Colon (tissue), 2 donors: ENCODE results near the gene FNDC10.

ENCODE experiments used
- FAIRE-seq: peaks from 2 replicates; lab custom pipeline; 2012; peaks lifted over from hg19 to GRCh38; lab: Jason Lieb, UNC
- donor health status: control.
- donor health status: control.

The FNDC10 gene

DNA sequence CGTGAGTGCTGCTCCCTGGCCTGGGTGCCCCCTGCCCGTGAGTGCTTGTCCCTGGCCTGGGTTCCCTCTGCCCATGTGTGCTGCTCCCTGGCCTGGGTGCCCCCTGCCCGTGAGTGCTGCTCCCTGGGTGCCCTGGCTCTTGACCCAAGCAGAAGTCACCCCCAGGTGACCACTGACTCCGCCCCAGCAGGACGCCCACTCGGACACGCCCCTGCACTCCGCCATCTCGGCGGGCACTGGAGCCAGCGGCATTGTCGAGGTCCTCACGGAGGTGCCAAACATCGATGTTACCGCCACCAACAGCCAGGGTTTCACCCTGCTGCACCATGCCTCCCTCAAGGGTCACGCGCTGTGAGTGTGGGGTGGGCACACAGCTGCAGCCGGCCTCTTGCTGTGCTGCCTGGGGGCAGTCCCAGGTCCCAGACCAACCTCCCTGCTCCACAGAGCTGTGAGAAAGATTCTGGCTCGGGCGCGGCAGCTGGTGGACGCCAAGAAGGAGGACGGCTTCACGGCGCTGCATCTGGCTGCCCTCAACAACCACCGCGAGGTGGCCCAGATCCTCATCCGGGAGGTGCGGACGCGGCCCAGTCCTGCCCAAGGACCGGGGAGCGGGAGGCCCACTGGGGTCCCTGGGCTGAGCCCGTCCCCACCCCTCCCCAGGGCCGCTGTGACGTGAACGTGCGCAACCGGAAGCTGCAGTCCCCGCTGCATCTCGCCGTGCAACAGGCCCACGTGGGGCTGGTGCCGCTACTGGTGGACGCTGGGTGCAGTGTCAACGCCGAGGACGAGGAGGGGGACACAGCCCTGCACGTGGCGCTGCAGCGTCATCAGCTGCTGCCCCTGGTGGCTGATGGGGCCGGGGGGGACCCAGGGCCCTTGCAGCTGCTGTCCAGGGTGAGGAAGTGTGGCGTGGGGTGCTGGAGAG lies 28.2 kb upstream of the FNDC10 start:
- no peak for FAIRE-seq

DNA sequence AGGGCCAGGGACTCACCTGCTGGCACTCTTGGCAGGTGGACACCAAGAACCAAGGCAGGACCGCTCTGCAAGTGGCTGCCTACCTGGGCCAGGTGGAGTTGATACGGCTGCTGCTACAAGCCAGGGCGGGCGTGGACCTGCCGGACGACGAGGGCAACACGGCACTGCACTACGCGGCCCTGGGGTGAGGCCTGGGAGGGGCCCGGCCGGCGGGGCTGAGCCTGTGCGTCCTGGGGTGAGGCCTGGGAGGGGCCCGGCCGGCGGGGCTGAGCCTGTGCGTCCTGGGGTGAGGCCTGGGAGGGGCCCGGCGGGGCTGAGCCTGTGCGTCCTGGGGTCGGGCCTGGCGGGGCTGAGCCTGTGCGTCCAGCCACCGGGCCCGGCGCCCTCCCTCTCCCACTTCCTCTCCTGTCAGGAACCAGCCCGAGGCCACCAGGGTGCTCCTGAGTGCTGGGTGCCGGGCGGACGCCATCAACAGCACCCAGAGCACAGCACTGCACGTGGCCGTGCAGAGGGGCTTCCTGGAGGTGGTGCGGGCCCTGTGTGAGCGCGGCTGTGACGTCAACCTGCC lies 27.4 kb upstream of the FNDC10 start:
- FAIRE-seq = no peak

DNA sequence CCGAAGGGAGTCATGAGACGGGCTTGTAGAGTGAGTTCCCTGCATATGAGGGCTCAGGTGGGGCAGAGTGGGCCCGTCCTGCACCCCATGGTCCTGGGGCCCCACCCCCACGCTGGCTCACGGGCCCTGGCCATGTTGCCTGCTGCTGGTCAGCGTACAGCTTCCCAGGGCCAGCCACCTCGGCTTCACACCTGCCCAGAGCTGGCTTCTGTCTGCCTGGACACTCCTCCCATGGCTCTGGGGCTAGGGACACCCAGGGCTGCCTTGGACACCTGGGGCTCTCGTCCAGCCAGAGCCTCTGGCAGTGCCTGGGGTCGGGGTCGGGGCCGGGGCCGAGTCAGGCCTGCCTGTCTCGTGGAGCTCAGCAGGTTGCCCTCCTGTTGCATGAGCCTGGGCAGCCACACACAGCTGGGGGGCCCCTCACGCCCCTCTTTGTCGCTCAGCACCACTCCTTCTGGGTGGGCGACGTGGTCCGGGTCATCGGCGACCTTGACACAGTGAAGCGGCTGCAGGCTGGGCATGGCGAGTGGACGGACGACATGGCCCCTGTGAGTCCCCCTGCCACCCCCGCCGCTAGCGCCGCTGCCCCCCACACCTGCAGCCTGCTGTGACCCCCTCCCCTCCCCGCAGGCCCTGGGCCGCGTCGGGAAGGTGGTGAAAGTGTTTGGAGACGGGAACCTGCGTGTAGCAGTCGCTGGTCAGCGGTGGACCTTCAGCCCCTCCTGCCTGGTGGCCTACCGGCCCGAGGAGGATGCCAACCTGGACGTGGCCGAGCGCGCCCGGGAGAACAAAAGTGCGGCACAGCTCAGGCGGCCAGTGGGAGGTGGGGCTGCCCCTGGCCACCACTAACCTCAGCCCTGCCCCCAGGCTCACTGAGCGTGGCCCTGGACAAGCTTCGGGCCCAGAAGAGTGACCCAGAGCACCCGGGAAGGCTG lies 26.5 kb upstream of the FNDC10 start:
- FAIRE-seq = no peak

DNA sequence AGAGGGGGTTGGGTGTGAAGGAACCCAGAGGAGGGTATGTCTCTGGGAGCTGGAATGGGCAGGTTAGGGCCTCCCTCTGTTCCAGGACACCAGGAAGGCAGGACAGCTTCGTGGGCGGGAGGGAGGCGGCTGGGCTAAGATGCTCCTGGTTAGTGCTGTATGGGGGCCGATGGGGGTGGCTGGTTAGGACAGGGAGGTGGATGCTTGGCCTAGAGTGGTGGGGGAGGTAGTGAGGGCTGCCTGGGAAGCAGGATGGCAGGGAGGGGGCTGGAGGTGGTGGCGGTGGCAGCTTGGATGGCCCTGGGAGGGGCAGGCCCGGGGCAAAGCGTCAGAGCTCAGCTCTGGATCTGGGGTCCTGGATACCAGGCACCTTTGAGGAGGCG lies 25.9 kb upstream of the FNDC10 start:
- FAIRE-seq = no peak

DNA sequence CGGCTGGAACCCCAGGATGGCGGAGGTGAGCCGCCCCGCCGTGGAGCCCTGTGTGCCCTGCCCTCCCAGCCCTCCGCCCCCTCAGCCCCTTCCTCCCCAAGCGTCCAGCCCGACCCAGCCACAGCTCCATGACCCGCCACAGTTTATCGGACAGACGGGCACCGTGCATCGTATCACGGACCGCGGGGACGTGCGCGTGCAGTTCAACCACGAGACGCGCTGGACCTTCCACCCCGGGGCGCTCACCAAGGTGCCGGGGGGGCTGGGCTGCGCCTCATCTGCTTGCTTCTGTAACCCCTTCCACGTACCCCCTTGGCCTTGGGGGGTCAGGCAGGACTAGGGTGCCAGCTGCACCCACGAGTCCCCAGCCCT lies 25.5 kb upstream of the FNDC10 start:
- no peak for FAIRE-seq

DNA sequence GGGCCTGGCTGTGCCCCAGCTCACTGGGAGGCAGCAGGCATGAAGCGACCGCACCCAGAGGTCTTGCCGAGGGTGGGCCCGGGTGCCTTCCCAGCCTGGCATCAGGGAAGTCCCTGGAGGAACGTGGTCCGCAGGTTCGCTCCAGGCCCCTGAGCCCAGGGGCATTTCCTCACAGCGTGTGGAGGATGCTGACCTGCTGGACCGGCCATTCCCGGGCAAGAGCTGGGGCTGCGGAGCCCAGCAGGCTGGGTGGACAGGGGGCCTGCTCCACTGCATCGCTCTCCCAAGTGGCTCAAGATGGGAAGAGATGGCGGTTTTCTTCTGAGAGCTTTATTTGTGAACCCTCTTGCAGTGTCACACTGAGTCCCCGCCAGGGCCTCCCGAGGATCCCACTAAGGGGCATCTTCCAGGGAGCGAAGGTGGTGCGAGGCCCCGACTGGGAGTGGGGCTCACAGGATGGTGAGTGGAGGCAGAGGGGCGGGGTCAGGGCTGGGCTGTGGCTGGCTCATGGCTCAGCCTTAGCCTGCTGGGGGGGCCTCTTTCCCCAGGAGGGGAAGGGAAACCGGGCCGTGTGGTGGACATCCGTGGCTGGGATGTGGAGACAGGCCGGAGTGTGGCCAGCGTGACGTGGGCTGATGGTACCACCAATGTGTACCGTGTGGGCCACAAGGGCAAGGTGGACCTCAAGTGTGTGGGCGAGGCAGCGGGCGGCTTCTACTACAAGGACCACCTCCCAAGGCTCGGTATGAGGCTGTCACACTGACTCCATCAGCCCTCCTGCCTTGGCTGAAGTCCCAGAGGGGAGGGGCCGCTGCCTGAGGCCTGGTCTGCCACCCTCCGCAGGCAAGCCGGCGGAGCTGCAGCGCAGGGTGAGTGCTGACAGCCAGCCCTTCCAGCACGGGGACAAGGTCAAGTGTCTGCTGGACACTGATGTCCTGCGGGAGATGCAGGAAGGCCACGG lies 24.8 kb upstream of the FNDC10 start:
- FAIRE-seq = no peak

DNA sequence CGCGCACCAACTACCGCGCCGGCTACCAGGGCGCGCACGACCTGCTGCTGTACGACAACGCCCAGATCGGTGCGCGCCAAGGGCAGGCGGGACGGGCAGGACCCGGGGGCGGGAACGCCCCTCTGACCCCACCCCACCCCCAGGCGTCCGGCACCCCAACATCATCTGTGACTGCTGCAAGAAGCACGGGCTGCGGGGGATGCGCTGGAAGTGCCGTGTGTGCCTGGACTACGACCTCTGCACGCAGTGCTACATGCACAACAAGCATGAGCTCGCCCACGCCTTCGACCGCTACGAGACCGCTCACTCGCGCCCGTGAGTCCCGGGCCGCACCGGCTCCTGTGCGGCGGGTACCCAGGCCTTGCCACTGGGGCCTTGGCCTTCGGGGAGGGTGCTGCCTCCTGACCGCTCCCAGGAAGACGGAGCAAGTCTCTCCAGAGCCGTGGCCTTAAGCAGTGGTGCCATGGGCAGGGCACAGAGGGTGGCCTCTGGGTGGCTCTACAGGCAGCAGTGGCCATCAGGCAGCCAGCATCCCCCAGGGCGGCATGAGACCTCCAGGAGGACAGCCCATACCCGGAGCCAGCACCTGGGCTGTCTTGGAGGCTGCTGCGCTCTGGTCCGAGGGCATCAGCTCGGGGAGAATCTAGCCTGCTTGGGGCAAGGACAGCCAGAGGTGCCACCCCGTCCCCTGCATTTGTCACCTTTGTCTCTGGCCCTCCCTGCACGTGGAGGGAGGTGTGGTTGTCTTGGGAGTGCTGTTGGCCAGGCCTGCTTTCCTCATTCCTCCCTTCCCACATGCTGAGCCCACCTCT lies 23.9 kb upstream of the FNDC10 start:
- no peak for FAIRE-seq

DNA sequence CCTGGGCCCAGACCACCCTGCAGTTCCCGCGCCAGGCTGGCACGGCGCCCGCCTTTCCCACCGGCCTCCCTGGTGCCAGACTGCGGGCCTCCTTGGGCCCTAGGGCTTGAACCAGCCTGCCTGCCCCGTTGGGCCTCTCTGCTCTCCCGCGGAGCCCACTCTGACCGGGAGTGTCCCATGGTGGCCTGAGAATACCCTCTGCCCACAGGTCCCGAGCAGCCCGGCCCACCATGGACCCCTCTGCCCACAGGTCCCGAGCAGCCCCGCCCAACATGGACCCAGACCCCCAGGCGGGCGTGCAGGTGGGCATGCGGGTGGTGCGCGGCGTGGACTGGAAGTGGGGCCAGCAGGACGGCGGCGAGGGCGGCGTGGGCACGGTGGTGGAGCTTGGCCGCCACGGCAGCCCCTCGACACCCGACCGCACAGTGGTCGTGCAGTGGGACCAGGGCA lies 23.3 kb upstream of the FNDC10 start:
- no peak for FAIRE-seq

DNA sequence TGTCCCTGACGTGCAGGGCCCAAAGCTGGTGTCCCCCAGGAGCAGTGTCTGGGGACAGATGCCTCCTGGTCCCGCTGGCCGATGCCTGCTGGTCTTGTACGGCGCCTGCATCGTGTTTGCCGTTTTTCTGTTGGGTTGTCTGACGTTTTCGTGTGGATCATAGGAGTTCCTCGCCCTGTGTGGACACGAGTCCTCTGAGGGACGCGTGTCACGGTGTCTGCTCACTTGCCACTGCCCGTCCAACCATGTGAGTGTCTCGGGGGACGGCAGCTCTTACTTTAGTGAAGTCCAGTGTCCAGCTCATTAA lies 22.8 kb upstream of the FNDC10 start:
- FAIRE-seq = no peak

DNA sequence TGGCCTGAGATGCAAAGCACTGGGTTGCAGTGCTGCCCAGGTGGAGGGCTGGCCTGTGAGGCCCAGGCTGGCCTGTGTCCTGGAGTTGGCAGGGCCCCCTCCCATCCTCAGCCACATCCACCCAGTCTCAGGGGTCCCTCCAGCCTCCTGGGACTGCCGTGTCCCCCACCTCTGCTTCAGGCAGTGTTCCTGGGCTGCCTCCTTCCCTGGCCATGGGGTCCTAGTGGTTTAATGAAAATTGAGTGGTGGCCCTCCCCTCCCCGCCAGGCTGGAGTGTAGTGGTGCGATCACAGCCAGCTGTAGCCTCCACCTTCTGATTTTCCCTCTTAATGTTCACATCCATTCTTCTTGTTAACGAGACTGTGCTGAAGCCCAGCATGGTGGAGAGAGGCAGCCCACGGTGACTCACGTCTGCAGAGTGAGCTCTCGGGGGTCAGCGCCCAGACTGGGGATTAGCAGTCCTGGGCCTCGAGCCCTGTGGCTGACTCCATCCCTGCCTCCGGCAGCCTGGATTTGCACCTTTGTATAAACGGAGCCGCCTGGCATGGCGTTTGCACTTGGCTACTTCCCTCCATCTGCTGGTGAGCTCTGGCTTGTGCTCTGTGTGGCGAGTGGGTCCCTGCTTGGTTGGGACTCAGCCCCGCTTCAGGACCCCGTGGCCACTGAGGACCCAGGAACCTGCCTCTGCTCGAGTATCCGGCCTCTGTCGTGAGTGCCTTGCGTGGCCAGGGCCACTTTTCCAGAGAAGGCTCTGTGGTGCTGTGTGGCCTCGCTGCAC lies 22.3 kb upstream of the FNDC10 start:
- no peak for FAIRE-seq

DNA sequence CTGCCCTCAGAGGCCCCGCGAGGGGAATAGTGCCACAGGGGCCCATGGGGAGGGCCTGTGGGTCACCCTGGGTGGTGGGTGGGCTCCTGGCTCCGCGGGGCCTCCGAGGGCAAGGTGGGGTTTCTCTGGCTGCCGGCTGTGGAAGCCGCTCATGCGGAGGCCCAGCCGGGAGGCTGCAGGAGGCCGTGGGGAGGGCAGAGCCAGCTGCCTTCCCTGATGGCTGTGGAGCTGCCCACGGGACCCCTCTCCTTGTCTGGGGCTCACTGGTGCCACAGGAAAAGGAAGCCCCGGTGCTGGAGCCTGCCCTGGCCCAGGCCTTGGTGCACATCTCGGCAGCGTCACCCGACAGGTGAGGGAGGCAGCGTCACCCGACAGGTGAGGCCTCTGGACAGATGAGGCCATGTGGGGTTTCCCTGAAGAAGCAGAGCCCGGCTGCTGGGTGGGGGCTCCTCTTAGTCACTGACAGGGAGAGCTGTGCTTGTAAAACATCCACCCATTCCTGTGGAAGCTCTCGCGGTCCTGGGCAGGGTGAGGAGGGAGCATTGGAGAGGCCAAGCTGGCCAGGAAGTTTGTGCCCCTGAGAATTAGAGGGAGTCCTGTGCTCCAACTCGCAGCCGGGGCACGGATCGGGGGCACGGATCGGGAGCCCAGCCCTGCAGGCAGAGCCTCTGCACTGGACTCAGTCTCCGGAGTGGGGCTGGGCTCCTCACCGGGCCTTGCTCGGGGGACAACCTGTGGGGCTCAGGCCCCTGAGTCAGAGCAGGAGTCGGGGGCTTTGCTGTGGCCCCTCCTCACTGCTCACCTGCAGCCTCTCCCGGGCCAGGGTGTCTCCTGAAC lies 21.5 kb upstream of the FNDC10 start:
- no peak for FAIRE-seq

DNA sequence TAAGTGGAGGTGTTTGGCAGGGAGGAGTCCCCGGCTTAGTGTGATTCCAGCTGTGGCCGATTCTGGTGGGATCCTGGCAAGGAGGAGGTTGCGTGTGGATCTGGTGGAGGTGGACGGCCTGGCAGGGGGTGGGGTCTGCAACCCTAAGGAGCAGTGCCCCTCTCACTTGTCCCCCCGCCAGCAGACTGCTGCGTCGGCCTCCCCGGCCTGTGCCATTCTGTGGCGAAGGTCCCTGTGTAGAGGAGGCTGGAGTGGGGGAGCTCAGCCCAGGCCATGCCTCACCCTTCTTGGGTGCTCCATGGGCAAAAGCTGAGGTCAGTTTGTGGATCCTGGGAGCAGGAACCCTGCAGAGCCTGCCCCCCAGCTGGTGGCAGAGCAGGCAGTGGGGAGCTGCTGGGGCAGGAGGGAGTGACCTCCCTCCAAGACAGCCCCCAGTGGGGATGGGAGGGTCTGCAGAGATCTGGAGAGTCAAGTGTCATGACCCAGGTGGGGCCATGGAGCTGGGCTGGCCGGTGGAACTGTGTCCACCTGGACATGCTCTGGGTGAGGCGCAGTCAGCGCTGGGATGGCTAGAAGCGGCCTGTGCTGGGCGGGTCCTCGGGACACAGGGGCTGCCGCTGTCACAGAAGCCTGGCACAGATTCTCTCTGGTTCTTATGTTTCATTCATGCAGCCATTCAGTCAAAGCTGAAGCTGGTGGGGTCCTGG lies 20.7 kb upstream of the FNDC10 start:
- no peak for FAIRE-seq

DNA sequence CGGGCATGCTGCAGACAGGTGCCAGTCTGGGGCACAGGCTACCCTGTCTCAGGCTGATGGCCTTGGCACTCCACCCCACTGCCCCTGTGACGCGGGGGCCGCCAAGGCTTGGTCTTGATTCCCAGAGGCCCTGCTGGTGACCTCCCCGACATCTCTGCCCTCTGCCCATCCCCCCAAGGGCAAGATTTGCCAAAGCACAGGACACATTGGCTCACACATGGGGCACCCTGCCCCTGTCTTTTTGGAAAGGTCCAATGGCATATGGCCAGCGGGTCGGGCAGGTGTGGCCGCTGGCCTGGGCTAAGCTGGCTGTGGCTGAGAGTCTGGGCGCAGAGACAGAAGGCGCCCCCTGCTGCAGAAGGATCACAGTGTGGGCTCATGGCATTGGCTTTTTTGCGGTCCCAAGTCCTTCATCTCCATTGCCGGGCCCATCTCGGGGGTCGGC lies 20.0 kb upstream of the FNDC10 start:
- FAIRE-seq = no peak

DNA sequence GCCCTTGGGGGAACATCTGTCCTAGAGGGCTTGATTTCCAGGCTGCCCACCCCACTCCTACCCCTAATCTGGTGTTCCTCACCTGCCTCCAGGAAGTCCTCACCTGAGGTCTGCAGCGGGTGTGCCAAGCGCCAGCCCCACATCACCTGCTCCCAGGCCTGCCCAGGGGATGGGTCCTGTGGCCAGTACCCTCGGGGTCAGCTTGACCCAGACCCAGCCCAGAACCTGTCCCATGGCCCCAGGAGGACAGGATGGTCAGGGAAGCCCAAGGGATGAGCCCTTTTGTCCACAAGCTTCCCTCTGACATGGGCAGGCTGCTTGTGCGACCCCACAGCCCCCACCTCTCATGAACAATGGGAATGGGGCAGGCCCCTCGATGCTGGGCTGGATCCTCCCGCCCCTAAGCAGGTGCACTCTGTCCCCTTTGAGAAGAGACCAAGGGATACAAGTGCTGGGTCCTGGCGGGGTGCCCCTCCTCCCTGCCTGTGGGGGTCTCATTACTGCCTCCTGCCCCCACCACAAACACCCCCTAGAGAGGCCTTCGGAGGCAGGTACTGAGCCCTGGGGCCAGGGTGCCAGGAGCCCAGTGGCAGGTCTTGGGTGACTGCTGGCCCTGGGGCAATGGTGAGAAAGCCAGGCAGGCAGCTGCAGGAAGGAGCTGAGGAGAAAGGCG lies 18.6 kb upstream of the FNDC10 start:
- no peak for FAIRE-seq

DNA sequence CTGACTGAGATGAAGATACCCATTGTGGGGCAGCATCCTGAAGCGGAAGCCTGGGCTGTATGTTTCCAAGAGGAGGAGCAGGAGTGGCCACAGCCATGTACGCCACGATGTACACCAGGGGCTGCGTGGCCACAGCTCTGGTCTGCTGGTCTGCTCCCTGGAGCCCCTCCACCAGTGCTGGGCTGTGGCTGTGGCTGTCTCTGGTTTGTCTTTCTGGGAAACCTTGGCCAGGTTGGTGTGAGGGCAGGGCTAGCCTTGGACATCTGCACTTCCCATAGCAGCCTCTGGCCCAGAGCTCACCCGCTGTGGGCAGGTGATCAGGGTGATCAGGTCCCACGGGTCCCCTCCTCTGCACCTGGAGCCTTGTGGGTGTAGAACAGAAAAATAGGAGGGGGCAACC lies 18.0 kb upstream of the FNDC10 start:
- FAIRE-seq = no peak

DNA sequence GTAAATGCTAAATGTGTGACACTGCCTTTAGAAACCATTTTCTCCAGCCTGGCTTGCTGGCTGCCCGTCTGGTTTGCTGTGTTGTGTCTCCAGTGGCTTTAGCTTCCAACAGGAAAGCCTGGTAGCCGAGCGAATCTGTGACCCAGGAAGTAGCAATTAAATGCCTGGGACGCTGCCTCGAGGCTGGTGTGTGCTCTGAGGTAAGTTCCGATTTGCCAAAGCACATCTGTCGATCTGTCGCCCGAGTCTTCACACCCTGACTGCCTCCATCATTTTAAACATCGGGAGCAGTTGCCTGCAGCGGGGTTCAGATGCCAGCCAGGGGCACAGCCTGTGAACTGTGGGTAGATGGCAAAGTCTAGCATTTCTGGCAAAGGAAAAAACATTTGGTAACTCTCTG lies 17.6 kb upstream of the FNDC10 start:
- FAIRE-seq = no peak

DNA sequence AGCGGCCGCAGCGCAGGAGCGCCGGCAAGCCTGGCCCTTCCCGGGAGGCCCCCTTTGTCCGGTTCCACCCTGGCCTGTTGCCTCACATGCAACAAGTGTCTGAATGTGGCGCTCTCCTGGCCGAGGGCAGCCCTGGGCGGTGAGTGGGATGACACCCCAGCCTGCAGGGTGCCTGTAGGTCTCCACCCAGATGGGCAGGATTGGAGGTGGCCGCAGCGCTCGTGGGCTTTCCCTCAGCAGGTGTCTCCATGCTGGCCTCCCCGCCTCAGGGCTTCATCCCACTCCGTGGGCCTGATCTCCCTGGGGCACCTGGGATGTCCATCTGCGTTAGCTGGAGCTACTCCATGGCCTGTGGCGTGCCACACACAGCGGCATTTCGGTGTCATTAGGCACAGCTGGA lies 16.9 kb upstream of the FNDC10 start:
- no peak for FAIRE-seq
